Measurements from ENCODE around the gene SPEG. TPM values are rescaled to one million over a fixed set of nuclear protein-coding genes. Genes with fewer than 3 reads are reported as not detected.

Gene SPEG
- total RNA-seq, 1 experiment from 2014 or later = 55.3 TPM

GRCh38 chr2:219484343-219485200 is 49.9 kb downstream of the SPEG start (continued):
- TF ChIP-seq ATF1 (CRISPR knock-in tag; IDR thresholded peaks at IDR 0.05) (0 out of 2 replicates have a peak, but pooled peaks have one; percentile 42), FOXP1 (CRISPR knock-in tag; IDR thresholded peaks at IDR 0.05; ENCODE audit: borderline replicate concordance) (peak; percentile 50; the same call in 1 of the 2 replicates), E2F5 (CRISPR knock-in tag; IDR thresholded peaks at IDR 0.05) (no peak), NFE2L1 (CRISPR knock-in tag; IDR thresholded peaks at IDR 0.05) (peak; percentile 71; the same call in 1 of the 2 replicates), IRF2 (CRISPR knock-in tag; IDR thresholded peaks at IDR 0.05; ENCODE audit: borderline replicate concordance, low read depth) (no peak)

- TF ChIP-seq ESRRA (CRISPR knock-in tag; IDR thresholded peaks at IDR 0.05; ENCODE audit: borderline replicate concordance) (no peak), FOXK1 (CRISPR knock-in tag; IDR thresholded peaks at IDR 0.05) (no peak), JAZF1 (CRISPR knock-in tag; IDR thresholded peaks at IDR 0.05) (no peak), ETV6 (CRISPR knock-in tag; IDR thresholded peaks at IDR 0.05) (no peak), PRDM15 (CRISPR knock-in tag; IDR thresholded peaks at IDR 0.05) (no peak), E2F5 (CRISPR knock-in tag; IDR thresholded peaks at IDR 0.05) (no peak)
- Mint-ChIP-seq H3K27me3 (ENCODE audit: low read depth) (peaks cover 32% of the 10 kb centered on the region), H3K4me3 (peak overlapping the region; percentile 50), H3K9me3 (no peaks in the 10 kb centered on the region), H3K27ac (no peak overlapping the region), H3K4me1 (peaks cover 35% of the 10 kb centered on the region), H3K36me3 (no peaks in the 10 kb centered on the region)
- DNase-seq (ENCODE audit: low spot score) (no peak), ATAC-seq (no peak)
- ChIA-PET CTCF (interaction anchor here (0.7 to 35.9 kb wide), 14 partner anchors 10 to 97 kb away, joined by 3 to 2316 read pairs (median 12); partner anchors contain the start of genes ASIC4, CHPF, DNPEP and GMPPA), POLR2A (interaction anchor here (1.4 kb wide), 1 partner anchor 92 kb away, joined by 3 read pairs; no protein-coding TSS in a partner anchor)
Measured at GRCh38 chr2:219485201-219485580, 50.5 kb downstream of the SPEG start.

GRCh38 chr2:219486380-219486959 is 51.8 kb downstream of the SPEG start:
- POLR2A ChIA-PET = interaction anchor here (0.8 to 2.4 kb wide), 3 partner anchors 10 to 90 kb away, joined by 3 to 5 read pairs (median 3); partner anchors contain the start of gene GMPPA
- DNase-seq (ENCODE audit: low spot score) (peak; percentile 66), ATAC-seq (peak; percentile 48)
- Mint-ChIP-seq H3K36me3 (no peaks in the 10 kb centered on the region), H3K27ac (no peak overlapping the region), H3K27me3 (ENCODE audit: low read depth) (peaks cover 32% of the 10 kb centered on the region), H3K4me3 (no peak overlapping the region), H3K4me1 (peaks cover 35% of the 10 kb centered on the region), H3K9me3 (no peaks in the 10 kb centered on the region)
- CTCF ChIA-PET = interaction anchor here (0.9 to 35.9 kb wide), 14 partner anchors 8 to 203 kb away, joined by 3 to 2316 read pairs (median 12); partner anchors contain the start of genes ASIC4, CHPF, GMPPA and SPEG
- TF ChIP-seq PRDM15 (CRISPR knock-in tag; IDR thresholded peaks at IDR 0.05) (peak; percentile 83), E2F5 (CRISPR knock-in tag; IDR thresholded peaks at IDR 0.05) (0 out of 2 replicates have a peak, but pooled peaks have one; percentile 1), ESRRA (CRISPR knock-in tag; IDR thresholded peaks at IDR 0.05; ENCODE audit: borderline replicate concordance) (no peak), FOXP1 (CRISPR knock-in tag; IDR thresholded peaks at IDR 0.05; ENCODE audit: borderline replicate concordance) (0 out of 2 replicates have a peak, but pooled peaks have one; percentile 63), USF2 (CRISPR knock-in tag; IDR thresholded peaks at IDR 0.05) (peak; percentile 9; the same call in 1 of the 2 replicates)
